Thoracic aorta (tissue), 2 donors: ENCODE results near the gene CACNG6. TPM values are rescaled to one million over a fixed set of nuclear protein-coding genes. Genes with fewer than 3 reads are reported as not detected.
"Not testable (repeated sequence)": the region's sequence is repeated elsewhere in the genome, so short reads cannot be mapped to it uniquely, and the experiment has no call there.

ENCODE experiments used
- ATAC-seq: fragments of 150-250 bp; one replicate; pipeline ENCODE4 v1.8.0; 2017; ENCODE audit warnings: low read depth; ENCODE audit not compliant: insufficient number of reproducible peaks, low FRiP score
- DNase-seq: peaks from one replicate; pipeline ENCODE4 v3.0.0-alpha.2; 2020; ENCODE audit warnings: low spot score
- H3K27ac ChIP-seq, 2 donors: fragments of 200-600 bp; sonication (generic); 1 replicate in 1 of 2; 2 replicates in 1 of 2; pipeline ENCODE4 v1.5.1; 2016; ENCODE audit warnings: mild to moderate bottlenecking in 2 of 2, moderate library complexity in 2 of 2
- H3K27me3 ChIP-seq: fragments of 200-600 bp; sonication (generic); replicated peaks from 2 replicates; pipeline ENCODE4 v1.6.0; 2016; ENCODE audit warnings: mild to moderate bottlenecking; ENCODE audit not compliant: insufficient read depth
- H3K36me3 ChIP-seq: fragments of 200-600 bp; sonication (generic); one replicate; pipeline ENCODE4 v1.5.1; 2016
- H3K4me1 ChIP-seq, 2 donors: fragments of 200-600 bp; sonication (generic); 1 replicate in 1 of 2; 2 replicates in 1 of 2; pipeline versions ENCODE4 v1.5.1 to v1.6.0; 2016; ENCODE audit warnings: low read depth in 2 of 2, mild to moderate bottlenecking in 1 of 2; ENCODE audit not compliant: control insufficient read depth in 1 of 2
- H3K4me3 ChIP-seq: fragments of 200-600 bp; sonication (generic); 2 replicates; pipeline ENCODE4 v1.5.1; 2016; ENCODE audit warnings: mild to moderate bottlenecking
- H3K9me3 ChIP-seq: fragments of 200-600 bp; sonication (generic); 2 replicates; pipeline ENCODE4 v1.5.1; 2016
- total RNA-seq, 2 donors: library from RNA; depleted of rRNA; stranded (reverse); fragments of >200 nt; gene quantifications; one replicate each; pipeline versions ENCODE4 v1.1.0 to v1.2.3, GENCODE V29; 2016
- TF ChIP-seq, protein P1 (sequence below): fragments of 200-600 bp; sonication (generic); IDR thresholded peaks from one replicate; pipeline ENCODE4 v1.5.1; 2019; ENCODE audit warnings: antibody characterized with exemption

Gene CACNG6
- total RNA-seq, 2 donors from 2014 or later: not detected

DNA sequence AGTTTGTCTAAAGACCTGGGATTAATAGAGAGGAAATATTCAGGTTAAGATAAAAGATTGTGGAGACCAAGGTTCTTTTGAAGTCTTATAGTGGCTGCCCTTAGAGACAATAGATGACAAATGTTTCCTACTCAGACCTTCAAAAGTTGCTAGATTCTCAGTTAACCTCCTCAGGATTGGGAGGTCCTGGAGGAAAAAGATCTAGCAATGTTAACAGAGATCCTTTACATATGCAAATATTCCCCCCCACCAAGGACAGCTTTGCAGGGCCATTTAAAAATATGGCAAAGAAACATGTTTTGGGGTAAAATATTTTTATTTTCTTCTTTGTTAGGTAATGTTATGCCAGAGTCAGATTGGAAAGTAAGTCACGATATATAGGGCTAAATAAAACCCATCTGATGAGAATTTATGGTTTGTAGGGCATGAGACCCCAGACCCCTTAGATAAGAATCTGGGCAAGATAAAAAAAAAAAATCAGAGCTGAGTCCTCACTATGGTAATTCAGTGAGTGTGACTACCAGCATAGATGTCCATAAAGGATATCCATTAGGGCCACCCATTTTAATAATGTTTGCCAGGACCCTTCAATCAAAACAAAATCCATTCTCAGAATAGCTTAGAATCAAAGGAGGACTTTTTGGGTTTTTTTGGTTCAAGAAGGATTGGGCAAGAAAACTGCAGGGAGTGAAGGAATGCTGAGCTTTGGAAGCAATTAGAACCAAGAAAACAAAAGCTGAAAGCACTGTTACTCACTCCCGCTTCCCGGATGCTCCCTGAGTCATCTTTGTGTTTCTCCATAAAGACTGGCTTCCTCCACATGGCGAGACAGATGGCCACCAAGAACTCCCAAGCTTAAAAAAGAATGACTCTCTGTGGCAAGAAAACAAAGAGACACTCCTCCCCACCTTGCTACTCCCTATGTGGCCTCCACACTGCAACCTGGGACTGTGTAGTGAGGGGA, 44.1 kb downstream of the CACNG6 start:
- H3K27ac ChIP-seq: no peak overlapping the region
- no peaks in the 10 kb centered on the region for H3K9me3 ChIP-seq
- no peaks in the 10 kb centered on the region for H3K36me3 ChIP-seq
- H3K27me3 ChIP-seq: no peaks in the 10 kb centered on the region
- H3K4me3 ChIP-seq: no peak overlapping the region
- no peak for DNase-seq
- ATAC-seq: no peak
- TF ChIP-seq, protein P1, sequence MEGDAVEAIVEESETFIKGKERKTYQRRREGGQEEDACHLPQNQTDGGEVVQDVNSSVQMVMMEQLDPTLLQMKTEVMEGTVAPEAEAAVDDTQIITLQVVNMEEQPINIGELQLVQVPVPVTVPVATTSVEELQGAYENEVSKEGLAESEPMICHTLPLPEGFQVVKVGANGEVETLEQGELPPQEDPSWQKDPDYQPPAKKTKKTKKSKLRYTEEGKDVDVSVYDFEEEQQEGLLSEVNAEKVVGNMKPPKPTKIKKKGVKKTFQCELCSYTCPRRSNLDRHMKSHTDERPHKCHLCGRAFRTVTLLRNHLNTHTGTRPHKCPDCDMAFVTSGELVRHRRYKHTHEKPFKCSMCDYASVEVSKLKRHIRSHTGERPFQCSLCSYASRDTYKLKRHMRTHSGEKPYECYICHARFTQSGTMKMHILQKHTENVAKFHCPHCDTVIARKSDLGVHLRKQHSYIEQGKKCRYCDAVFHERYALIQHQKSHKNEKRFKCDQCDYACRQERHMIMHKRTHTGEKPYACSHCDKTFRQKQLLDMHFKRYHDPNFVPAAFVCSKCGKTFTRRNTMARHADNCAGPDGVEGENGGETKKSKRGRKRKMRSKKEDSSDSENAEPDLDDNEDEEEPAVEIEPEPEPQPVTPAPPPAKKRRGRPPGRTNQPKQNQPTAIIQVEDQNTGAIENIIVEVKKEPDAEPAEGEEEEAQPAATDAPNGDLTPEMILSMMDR: no peak
- no peaks in the 10 kb centered on the region for H3K4me1 ChIP-seq

DNA sequence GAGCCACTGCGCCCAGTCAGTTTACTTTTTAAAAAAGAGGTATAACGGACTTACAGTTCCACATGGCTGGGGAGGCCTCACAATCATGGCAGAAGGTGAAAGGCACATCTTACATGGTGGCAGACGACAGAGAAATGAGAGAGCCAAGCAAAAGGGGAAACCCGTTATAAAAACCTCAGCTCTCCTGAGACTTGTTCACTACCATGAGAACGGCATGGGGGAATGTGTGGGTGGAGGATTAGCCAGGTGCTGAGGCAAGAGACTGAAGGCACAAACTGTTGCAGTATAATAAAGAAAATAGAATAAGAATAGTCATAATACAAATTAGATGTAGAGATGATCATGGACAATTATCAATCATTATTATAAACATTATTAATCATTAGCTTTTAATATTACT, 45.1 kb downstream of the CACNG6 start:
- not testable (repeated sequence) for H3K27ac ChIP-seq, ATAC-seq, H3K27me3 ChIP-seq

DNA sequence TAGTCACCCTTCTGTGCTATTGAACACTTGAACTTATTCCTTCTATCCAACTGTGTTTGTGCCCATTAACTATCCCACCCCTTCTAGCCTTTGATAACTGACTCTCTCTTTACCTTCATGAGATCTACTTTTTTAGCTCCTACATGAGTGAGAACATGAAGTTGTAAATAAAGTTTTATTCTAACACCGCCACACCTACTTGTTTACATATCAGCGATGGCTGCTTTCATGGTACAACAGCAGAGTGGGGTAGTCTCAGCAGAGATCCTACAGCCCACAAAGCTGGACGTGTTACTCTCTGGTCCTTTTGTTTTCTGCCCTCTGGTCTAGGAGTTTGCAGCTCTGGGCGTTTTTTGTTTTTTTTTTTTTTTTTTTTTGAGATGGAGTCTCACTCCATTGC, 48.6 kb downstream of the CACNG6 start:
- Histone ChIP-seq H3K27me3 (no peaks in the 10 kb centered on the region), H3K27ac (no peak overlapping the region), H3K4me3 (no peak overlapping the region), H3K4me1 (no peaks in the 10 kb centered on the region), H3K9me3 (no peaks in the 10 kb centered on the region), H3K36me3 (no peaks in the 10 kb centered on the region)
- ATAC-seq (no peak), DNase-seq (no peak)
- TF ChIP-seq, protein P1: no peak

More for the DNA sequence above, 45.1 kb downstream of the CACNG6 start:
- H3K4me1 ChIP-seq, H3K36me3 ChIP-seq, H3K4me3 ChIP-seq, DNase-seq, H3K9me3 ChIP-seq: not testable (repeated sequence)

DNA sequence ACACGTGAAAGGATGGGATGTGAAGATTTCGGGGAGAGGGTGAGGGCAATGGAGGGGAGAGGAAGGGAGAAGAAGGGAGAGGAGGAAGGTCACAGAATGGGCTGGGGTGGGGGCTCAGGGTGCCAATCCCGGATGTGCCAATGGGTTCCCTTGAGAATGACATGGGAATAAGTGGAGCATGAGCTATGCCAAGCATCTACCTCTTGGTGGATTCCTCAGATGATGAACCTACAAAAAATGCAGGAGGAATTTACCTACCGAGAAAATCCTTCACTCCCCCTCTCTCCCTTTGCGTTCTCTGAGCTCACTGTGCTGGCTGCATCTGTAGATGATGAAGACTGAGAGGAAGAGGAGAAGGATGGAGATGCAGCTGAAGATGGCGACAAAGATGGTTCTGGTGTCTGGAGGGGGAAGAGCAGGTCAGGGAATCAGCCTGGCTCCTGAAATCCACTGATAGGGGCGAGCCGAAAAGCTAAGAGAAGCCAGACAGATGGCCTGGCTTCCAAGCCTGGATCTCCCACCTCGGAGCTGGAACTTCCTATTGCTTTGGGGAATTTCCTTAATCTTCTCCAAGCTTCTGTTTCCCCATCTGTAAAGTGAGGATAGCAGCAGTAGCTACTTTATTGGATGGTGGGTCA, 50.7 kb downstream of the CACNG6 start:
- no peak for ATAC-seq
- H3K27me3 ChIP-seq: no peaks in the 10 kb centered on the region

DNA sequence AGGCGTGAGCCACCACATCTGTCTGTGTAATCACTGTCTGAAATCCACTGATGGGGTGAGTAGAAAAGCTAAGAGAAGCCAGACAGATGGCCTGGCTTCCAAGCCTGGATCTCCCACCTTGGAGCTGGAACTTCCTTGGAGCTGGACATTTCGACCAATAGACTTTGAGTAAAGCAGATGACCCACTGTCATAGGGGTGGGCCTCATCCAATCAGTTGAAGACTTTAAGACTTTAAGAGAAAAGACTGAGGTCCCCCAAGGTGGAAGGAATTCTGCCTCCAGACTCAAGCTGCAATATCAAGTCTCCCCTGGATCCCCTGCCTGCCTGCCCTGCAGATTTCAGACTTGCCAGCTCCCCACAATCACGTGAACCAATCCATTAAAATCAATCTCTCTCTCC, 51.6 kb downstream of the CACNG6 start:
- no peak for DNase-seq
- Histone ChIP-seq H3K27ac (no peak overlapping the region), H3K9me3 (no peaks in the 10 kb centered on the region), H3K36me3 (no peaks in the 10 kb centered on the region), H3K4me1 (no peaks in the 10 kb centered on the region), H3K4me3 (no peak overlapping the region), H3K27me3 (no peaks in the 10 kb centered on the region)
- TF ChIP-seq, protein P1: no peak
- ATAC-seq: no peak

More for the DNA sequence above, 50.7 kb downstream of the CACNG6 start:
- no peaks in the 10 kb centered on the region for H3K4me1 ChIP-seq
- H3K27ac ChIP-seq: no peak overlapping the region
- DNase-seq: no peak
- no peak overlapping the region for H3K4me3 ChIP-seq
- TF ChIP-seq, protein P1: no peak
- no peaks in the 10 kb centered on the region for H3K36me3 ChIP-seq
- no peaks in the 10 kb centered on the region for H3K9me3 ChIP-seq
